GM21515 (cell line): ENCODE measurements around the gene LYPD6.

Experiments
- ATAC-seq: cut with Tn5 transposase; IDR thresholded peaks from one replicate; pipeline ENCODE4 v1.9.1; 2021; ENCODE audit not compliant: unreplicated experiment

The LYPD6 gene

DNA sequence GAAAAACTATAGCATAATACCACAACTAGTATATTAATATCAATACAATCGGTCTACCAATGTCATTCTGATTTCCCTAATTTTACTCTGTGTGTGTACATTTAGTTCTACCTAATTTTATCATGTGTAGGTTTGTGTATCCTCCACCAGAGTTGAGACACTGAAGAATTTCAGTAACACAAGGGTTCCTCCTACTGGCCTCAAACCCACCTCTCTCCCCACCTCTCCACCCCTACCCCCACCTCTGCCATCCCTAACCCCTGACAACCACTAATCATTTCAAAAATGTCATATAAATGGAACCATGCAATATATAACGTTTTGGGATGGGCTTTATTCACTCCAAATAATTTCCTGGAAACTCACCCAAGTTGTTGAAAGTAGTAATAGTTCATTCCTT, 117.9 kb downstream of the LYPD6 start:
- ATAC-seq, result no peak

DNA sequence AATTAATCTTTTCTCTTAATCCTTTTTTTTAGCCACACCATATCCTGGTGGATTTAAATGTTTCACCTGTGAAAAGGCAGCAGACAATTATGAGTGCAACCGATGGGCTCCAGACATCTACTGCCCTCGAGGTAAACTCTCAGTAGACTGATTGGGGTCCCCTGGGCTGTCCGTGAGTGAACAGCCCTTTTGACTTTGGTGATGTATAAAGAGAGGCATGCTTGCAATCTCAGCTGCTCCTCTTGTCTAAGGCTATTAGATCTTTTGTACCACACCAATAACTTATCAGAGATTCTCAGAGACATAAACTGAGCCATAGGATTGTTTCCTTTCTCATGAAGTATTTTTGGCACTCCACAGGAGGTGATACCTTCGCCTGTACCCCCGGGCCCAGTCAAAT, 118.6 kb downstream of the LYPD6 start:
- ATAC-seq, result no peak

DNA sequence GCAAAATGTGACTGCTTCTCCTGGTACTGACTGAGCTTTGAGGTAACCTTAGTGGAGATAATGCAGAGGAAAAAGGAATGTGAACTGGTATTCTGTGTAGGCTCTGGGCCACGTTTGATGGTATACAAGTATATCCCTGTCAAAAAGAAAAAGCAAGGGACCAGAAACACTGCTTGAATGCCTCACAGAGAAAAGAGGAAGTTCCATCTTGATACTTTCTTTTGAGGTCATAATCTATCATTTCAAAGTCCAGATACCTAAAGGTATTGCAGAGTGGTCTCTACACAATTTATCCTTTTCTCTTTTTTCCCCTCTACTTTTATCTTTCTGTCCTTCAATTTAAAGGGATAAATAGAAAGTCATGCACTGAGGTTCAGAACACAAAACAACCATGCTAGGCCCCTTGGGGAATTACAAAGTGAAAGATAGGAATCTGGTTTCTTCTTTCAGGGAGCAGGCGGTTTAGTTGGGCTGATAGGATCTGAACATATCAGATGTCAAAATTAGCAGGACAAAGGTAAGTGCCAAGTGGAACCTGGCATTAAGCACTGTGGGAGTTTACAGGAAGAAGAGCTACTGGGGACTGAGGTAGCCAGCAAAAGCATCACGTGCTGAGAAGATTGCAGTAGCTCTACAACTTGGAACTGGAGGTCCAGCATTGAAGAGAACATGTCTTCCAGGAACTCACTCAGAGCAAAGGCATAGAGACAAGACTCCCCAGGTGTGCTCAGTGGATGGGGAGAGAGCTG, 121.2 kb downstream of the LYPD6 start:
- ATAC-seq, result no peak

DNA sequence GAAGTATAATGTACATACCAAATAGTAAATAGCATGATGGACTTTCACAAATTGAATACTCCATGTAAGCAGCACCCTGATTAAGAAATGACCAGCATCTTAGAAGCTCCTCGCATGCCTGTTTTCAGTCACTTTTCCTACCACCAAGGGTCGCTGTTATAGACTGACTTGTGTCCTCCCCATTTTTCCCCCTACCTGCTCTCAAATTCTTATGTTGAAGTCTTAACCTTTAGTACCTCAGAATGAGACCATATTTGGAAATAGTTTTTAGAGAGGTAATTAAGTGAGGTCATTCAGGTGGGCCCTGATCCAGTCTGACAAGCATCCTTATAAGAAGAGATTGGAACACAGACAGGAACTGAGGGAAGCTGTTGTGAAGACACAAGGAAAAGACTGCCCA, 125.9 kb downstream of the LYPD6 start:
- ATAC-seq, result no peak

DNA sequence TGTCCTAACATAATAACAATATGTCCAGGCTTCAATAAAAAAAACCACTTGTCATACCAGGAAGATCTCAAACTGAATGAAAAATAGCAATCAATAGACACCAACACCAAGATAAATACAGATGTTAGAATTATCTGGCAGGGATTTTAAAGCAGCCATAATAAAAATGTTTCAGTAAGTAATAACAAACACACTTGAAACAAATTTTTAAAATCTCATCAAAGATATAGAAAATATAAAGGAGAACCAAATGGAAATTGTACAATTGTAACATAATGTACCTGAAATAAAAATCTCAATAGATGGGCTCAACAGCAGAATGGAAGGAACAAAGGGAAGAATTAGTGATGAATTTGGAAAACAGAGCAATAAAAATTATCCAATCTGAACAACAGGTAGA, 128.1 kb downstream of the LYPD6 start:
- no peak for ATAC-seq

DNA sequence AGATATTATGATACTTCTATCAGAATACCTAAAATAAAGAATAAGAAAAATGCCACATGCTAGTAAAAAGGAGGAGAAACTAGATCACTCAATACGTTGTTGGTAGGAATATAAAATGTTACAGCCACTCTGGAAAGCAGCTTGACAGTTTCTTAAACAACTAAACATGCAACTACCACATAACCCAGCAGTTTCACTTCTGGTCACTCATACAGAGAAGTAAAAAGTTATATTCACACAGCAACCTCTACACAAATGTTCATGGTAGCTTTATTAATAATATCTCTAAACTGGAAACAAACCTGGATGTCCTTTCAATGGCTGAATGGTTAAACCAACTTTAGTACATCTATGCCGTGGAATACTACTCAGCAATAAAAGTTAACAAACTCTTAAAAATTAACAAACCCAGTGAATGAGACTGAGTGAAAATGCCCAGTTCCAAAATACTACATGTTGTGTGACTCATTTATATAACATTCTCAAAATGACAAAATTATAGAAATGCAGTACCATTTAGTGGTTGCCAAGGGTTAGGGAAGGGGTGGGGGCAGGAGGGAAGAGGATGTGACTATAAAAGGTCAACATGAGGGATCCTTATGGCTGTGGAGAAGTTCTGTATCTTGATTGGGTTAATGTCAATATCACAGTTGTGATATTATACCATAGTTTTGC, 133.1 kb downstream of the LYPD6 start:
- ATAC-seq, result peak; percentile 97

DNA sequence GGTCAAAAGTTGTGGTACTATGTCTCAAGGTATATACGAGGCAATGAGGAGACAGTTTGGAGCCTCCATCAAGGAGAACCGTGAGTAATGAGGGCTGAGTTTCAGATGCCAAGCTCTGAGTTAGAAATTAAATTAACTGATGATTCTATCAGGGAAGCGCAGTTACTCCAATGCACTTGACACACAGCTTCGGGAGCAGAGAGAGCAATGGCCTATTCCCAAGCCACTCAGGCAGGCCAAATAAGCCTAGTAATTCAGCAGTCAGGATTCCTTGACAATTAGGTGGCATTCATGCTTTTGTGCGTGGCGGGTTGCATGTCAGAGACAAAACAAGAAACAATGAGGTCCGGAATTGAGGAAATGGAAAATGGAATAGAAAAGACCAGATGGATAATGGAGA, 134.0 kb downstream of the LYPD6 start:
- ATAC-seq, result no peak

DNA sequence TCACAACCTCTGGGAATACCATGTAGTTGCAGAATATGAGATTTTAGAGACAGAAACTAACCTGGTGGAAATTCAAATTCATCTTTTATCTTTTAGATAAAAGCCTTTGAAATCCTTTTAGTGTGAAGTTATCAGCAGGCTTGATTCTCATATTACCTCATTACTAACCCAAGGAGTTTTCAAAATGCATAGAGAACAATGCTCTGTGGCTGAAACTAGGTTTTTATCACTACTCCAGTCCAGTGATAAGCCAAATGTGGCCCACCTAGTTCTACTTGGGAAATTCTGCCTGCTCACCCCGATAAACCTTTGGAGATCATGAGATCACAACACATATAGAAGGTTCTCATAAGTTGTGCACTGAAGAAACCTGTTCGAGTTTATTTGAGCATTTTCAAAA, 135.5 kb downstream of the LYPD6 start:
- ATAC-seq, result no peak

DNA sequence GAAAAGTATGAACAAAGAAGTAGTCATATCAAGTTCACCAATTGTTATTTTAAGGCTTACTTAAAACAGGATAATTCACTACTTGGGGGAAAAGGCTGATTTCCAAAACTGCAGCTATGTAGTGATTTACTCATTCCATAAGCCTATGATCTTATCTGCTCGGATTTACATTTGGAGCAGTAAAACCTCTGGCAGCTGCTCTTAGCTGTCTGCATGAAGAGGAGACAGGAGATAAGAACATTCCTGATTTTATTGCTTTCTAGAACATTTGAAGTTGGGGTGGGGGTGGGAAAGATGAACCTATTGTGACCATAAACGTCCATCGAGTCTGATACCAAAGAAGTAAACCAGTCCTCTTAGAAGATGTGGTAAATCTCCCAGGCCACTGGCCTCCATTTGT, 136.2 kb downstream of the LYPD6 start:
- no peak for ATAC-seq

DNA sequence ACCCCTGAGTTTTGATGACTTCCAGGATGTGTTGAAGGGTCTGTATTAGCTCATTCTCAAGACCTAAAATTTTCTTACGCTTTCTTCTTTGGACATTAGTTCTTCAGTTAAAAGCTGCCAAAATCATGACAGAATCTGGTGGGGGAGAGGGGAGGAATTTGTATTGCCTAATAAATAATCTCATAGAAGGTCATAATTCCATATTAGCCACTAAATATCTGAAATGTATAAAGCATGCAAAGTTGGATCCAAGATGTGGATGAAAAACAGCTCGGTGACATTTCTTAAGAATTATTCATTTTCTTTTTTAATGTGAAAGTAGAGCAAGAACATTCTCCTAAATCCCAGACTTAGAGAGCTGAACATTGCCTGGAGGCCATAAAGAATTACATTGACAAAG, 137.0 kb downstream of the LYPD6 start:
- no peak for ATAC-seq

DNA sequence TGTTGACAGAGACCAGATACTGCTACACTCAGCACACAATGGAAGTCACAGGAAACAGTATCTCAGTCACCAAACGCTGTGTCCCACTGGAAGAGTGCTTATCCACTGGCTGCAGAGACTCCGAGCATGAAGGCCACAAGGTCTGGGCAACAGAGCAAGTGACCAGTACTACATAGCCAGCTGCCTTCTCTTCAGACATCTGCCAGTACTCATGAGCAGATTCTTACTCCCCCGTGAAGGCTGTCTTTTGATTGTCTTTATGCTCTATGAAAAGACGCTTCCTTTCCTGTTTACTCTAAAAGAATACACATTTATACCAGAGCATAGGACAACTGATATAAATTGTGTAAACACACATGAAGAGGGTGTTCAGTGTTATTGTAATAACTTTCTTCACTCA, 138.2 kb downstream of the LYPD6 start:
- ATAC-seq, result no peak

DNA sequence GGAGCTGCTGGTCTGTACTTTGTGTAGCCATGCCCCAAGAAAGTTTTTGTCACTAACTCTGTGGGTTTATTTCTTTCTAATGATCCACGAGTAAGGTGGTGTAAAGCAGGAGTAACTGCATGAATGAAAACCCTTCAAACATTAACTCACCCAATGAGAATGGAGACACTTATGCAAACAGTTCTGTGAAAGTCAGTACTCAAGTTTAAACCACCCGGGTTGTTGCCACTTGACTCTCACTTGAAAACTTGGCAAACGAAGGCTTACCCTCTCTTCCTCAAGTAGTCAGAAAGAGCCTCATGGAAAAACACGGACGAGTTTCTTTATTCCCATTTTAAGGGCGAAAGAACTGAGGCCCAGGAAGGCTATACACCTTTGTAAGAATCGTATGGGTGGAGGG, 139.7 kb downstream of the LYPD6 start:
- no peak for ATAC-seq

DNA sequence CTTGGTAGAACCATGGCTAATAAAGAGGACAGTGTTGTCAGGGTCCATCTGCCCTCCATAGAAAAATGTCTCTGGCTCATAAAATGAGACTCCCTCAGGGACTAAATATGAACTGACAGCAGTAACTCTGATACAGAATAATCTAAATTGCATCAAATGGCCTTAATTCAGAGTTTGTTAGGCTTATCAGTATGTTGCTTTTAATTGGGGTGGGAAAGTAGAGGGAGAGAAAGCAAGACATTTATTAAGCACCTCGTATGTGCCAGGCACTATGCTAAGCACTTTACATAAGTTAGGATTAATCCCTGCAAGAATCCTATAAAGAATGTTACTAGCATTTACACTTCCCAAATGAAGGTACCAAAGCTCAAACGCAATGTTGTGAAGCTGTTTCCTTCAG, 142.0 kb downstream of the LYPD6 start:
- no peak for ATAC-seq

DNA sequence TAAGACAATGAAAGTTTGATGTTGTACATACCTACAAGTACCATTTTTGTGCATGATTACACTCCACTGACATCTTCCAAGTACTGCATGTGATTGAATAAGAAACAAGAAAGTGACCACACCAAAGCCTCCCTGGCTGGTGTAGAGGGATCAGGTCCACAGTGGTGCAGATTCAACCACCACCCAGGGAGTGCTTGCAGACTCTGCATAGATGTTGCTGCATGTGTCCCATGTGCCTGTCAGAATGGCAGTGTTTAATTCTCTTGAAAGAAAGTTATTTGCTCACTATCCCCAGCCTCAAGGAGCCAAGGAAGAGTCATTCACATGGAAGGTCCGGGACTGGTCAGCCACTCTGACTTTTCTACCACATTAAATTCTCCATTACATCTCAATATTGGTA, 142.7 kb downstream of the LYPD6 start:
- ATAC-seq, result no peak

DNA sequence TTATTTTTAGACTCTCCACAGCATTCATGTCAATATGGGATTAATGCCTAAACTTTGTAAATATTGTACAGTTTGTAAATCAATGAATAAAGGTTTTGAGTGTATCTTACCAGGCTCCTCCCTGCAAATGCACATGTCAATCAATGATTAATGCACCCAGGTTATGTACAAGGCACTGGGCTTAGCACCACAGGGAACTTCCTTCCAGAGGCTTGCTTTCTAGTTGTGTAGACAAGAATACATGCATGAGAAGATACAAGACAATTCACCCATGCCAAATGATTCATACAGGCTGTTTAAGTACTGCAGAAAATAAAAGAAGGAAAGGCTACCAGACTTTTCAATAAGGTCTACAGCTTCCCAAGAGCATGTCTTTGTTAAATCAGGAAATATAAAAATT, 143.1 kb downstream of the LYPD6 start:
- ATAC-seq, result no peak

DNA sequence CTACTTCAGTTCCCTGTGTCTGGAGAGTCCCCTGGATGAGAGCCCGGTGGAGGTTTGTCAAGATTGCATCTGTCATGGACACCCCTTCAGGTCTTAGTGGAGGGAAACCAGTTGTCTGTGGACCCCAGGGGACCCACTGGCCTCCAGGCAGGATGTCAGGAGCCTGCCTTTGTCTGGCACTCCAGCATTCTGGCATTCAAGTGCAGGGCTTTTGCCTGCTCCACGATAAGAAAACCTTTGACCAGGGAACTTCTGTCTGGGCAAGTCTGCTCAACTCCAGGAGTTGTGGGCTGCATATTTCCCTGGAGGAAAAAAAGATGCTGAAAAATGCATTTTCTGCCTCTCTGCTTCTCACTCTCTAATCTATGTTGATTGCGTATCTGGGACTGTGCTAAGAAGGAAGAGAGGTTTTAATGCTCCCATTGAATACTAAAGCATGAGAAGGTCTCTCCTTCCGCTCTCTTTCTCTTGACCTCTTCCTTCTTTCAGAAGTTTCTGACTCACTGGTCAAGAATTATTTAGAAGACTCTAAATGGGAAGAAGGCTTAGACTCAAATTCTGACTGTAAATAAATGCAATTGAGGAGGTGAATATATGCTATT, 152.7 kb downstream of the LYPD6 start:
- no peak for ATAC-seq

DNA sequence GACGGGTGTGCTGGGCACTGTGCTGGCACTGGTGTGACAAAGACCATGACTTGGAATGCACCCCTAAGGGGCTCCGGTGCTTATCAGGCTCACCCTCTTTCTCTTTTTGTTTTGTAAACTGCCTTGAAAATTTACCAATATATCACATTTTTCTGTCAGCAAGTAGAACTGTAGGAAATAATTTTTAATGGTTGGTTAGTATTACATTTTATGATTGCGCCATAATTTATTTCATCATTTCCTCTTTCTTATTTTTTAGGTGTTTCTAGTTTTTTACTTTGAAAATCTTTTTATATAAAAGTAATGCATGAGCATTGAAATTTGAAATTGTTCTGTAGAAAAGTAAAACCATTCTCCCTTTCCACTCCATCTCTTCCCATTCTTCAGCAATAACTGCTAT, 156.3 kb downstream of the LYPD6 start:
- ATAC-seq, result no peak

DNA sequence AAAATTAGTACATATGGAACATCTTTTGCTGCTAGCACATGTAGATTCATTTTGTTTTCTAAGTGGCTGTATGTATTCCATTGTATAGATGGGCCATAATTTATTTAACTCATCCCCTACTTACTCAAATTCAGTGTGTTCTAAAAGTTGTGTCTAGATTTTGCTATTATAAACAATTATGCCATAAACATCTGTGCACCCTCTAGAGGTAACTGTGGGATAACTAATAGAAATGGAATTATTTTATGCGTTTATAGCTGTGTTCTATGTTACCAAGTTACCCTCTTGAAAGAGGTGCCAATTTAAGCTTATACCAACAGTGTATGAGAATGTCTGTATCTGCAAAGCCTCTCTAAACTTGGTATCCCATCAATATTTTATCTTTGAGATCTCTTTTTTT, 156.8 kb downstream of the LYPD6 start:
- no peak for ATAC-seq

DNA sequence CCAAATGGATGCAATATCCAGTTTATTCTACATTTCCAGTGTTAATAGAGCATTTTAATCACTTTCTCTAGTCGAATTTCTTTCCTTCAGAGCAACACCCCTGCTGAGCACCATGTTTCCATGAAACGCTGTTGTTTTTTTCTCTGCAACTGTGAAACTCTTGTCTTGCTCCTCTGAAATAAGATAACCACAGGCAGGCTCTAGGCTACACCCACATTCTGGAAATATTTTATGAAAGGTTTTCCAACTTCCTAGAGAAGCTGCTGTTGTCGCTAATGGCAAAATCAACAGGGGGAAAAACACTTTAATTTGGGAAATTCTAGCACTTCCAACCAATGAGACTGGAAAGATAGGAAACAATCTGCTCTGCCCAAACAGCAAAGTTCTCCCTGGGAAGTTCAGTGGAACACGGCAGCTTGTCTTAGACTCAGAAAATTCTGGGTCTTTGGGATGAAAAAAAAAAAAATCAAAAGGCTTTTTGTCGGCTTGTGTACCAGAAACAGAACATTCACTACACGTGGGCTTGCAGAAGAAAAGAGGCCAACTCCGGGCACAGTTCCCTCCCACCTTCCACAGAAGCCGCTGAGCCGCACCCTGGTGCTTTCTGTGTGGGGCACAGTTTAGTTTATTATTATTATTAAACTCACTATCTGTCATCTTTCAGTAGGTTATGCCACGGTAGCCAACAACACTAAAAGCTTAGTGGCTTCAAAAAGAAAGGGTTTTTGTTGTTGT, 158.5 kb downstream of the LYPD6 start:
- ATAC-seq, result no peak

DNA sequence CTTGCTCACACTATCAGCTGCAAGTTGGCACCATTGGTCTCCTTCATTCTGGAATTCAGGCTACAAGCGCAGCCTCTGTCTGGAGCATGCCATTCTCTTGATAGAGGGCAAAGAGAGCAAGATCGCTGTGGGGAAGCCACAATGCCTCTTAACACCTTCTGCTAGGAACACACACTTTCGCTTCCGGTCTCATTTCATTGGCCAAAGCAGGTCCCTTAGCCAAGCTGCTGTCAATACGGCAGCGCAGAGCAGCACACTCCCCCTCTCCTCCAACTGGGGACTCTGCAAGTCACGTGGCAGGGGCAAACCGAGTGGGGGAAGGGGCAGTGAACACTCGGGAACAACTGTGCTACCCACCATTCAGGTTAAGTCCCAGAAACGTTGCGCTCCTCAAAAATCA, 159.1 kb downstream of the LYPD6 start:
- ATAC-seq, result no peak

DNA sequence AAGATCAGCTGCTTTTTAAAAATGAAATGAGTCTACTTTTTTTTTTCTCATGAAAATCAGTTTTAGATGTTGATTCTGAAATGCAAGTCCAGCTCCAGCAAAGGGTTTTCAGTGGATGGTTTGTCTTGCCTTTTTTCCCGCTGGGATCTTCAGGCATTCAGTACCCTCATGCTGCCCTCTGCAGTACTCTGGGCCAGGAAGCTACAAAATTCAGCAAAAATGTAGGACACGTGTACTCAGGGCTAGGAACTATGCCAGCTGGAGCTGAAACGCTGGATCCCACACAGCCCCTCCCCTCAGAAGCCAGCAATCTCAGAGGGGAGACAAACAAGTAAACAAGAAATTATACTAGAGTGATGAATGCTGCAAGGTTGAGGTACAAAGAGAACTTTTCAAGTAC, 159.9 kb downstream of the LYPD6 start:
- no peak for ATAC-seq

DNA sequence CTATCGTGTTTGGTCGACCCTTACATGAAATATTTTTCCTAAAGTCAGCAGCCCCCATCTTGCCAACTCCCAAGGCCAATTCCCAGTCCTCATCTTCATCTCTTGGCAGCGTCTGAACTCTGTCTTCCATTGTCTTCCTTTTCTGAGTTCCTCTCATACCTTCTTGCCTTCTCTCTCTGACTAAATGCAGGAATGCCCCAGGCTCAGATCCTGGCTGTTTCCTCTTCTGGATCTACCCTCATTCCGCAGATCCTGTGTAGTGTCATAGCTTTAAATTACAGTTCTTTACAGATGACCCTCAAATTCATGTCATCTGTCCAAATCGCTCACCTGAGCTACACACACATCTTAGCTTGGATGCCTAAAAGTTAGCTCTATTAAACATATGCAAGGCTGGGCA, 162.5 kb downstream of the LYPD6 start:
- ATAC-seq, result no peak
